DND-41 (cell line): ENCODE measurements around the gene PRR30.

ENCODE experiments used
- EZH2 ChIP-seq: IDR thresholded peaks from 3 replicates; pipeline ENCODE4 v1.6.1; 2012; ENCODE audit warnings: borderline replicate concordance, low read depth, mild to moderate bottlenecking, moderate library complexity, low read length, inconsistent platforms; ENCODE audit not compliant: severe bottlenecking
- TF ChIP-seq, protein P1 (sequence below): IDR thresholded peaks from 2 replicates; pipeline ENCODE4 v1.5.1; 2012; ENCODE audit warnings: borderline replicate concordance, low read length, moderate library complexity, mild to moderate bottlenecking; ENCODE audit not compliant: poor library complexity, severe bottlenecking; ENCODE audit errors: extremely low read depth

DNA sequence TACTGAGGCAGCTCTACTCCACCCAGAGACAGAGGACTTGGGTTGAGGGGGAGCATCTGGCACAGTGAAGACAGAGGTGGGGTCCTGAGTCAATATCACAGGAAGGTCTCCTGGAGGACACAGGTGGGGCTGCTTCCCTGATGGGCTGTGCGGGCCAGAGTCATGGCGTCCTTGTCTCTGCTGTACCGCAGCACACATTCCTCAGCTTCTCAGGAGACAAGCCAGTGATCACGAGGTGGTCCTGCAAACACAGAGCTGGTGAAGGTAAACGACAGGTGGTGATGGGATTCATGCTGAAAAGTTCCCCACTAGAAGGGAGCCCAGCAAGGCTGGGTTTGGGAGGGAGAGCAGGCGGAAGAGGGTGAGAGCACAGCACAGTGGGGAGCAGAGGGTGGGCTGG, 19.3 kb upstream of the PRR30 start:
- TF ChIP-seq, protein P1, sequence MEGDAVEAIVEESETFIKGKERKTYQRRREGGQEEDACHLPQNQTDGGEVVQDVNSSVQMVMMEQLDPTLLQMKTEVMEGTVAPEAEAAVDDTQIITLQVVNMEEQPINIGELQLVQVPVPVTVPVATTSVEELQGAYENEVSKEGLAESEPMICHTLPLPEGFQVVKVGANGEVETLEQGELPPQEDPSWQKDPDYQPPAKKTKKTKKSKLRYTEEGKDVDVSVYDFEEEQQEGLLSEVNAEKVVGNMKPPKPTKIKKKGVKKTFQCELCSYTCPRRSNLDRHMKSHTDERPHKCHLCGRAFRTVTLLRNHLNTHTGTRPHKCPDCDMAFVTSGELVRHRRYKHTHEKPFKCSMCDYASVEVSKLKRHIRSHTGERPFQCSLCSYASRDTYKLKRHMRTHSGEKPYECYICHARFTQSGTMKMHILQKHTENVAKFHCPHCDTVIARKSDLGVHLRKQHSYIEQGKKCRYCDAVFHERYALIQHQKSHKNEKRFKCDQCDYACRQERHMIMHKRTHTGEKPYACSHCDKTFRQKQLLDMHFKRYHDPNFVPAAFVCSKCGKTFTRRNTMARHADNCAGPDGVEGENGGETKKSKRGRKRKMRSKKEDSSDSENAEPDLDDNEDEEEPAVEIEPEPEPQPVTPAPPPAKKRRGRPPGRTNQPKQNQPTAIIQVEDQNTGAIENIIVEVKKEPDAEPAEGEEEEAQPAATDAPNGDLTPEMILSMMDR, result no peak
- no peak for TF ChIP-seq EZH2
